ENCODE data around the gene CDS2.

The CDS2 gene

GRCh38 chr20:5177071-5177470 lies 50.3 kb downstream of the CDS2 start:
- DNase-seq (ENCODE audit: extremely low read depth, low read depth) = no peak
- no peak for TF ChIP-seq CTCF (IDR thresholded peaks at IDR 0.05; ENCODE audit: low read depth, low read length, missing control alignments)
- H3K4me3 ChIP-seq (replicated peaks; ENCODE audit: low read depth, low read length) = no peak overlapping the region

DNA sequence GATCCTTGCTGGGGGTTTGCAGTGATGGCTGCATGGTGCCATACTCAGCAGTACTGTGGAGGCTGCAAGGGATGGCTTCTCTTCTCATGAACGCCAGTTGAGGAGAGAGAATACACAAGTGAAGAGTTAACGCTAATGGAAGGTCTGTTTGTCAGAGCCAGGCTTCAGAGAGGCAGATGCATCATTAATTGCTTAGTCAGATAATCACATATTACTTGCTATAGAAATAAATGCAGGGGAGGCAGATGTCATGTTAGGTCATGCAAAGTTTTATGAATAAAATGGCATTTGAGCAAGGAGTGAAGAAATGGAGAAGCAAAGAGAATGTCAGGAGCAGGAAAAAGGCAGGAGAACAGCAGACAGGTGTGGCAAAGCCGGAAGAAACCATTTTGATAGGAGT lies 51.2 kb downstream of the CDS2 start:
- TF ChIP-seq CTCF (IDR thresholded peaks at IDR 0.05; ENCODE audit: low read depth, low read length, missing control alignments) = no peak
- no peak for DNase-seq (ENCODE audit: extremely low read depth, low read depth)
- no peak overlapping the region for H3K4me3 ChIP-seq (replicated peaks; ENCODE audit: low read depth, low read length)

GRCh38 chr20:5180421-5180820 lies 53.6 kb downstream of the CDS2 start:
- no peak overlapping the region for H3K4me3 ChIP-seq (replicated peaks; ENCODE audit: low read depth, low read length)
- TF ChIP-seq CTCF (IDR thresholded peaks at IDR 0.05; ENCODE audit: low read depth, low read length, missing control alignments) = no peak
- no peak for DNase-seq (ENCODE audit: extremely low read depth, low read depth)

GRCh38 chr20:5180933-5181332 lies 54.1 kb downstream of the CDS2 start:
- no peak for TF ChIP-seq CTCF (IDR thresholded peaks at IDR 0.05; ENCODE audit: low read depth, low read length, missing control alignments)
- DNase-seq (ENCODE audit: extremely low read depth, low read depth) = no peak
- H3K4me3 ChIP-seq (replicated peaks; ENCODE audit: low read depth, low read length) = no peak overlapping the region

- DNase-seq (ENCODE audit: extremely low read depth, low read depth) = no peak
- no peak overlapping the region for H3K4me3 ChIP-seq (replicated peaks; ENCODE audit: low read depth, low read length)
- TF ChIP-seq CTCF (IDR thresholded peaks at IDR 0.05; ENCODE audit: low read depth, low read length, missing control alignments) = no peak
Observed at GRCh38 chr20:5181492-5181891, 54.7 kb downstream of the CDS2 start.

DNA sequence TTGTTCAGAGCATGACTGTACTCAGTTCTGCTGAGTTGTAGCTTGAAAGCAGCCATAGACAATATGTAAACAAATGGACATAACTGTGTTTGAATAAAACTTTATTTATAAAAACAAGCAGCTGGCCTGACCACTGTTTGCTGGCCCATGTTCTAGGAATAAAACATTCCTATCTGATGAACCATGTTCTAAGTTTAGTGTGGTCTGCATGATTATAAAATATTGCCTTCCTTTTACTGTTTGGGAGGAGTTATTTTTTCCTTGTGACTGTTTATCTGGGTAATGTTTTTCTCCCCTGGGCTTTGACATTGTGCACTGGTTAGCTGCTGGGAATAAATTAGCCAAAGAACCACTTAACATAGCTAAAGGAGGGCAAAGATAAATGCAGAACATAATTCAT lies 55.1 kb downstream of the CDS2 start:
- TF ChIP-seq CTCF (IDR thresholded peaks at IDR 0.05; ENCODE audit: low read depth, low read length, missing control alignments) = no peak

GRCh38 chr20:5182615-5183254 lies 55.9 kb downstream of the CDS2 start:
- DNase-seq (ENCODE audit: extremely low read depth, low read depth) = no peak
- no peak overlapping the region for H3K4me3 ChIP-seq (replicated peaks; ENCODE audit: low read depth, low read length)
- TF ChIP-seq CTCF (IDR thresholded peaks at IDR 0.05; ENCODE audit: low read depth, low read length, missing control alignments) = no peak

More for the DNA sequence above, 55.1 kb downstream of the CDS2 start:
- no peak overlapping the region for H3K4me3 ChIP-seq (replicated peaks; ENCODE audit: low read depth, low read length)
- no peak for DNase-seq (ENCODE audit: extremely low read depth, low read depth)
